HEK293 (cell line): ENCODE data around the gene COMMD10.

Experiments used
- CTCF ChIA-PET: fragments of 350-600 bp; formaldehyde crosslinking; extraction: SDS; loops from one replicate; lab custom pipeline; 2021; ENCODE audit warnings: antibody characterized with exemption; lab: Yijun Ruan, JAX
- POLR2A ChIA-PET: fragments of 300-600 bp; formaldehyde crosslinking; extraction: SDS; loops from one replicate; lab custom pipeline; 2020; ENCODE audit warnings: antibody characterized with exemption, inconsistent platforms; lab: Yijun Ruan, JAX
- H3K27ac ChIP-seq: fragments of 200-500 bp; sonication (Bioruptor generic); 2 replicates; pipeline ENCODE4 v1.5.1; 2014; ENCODE audit warnings: low read depth, low read length, control low read depth, inconsistent platforms; ENCODE audit errors: extremely low read depth
- H3K36me3 ChIP-seq, 2 experiments: fragments of 200-500 bp in 1 of 2; sonication (Bioruptor generic) in 1 of 2; 1 replicate in 1 of 2; 2 replicates in 1 of 2; pipeline ENCODE4 v1.5.1; 2014 to 2017; ENCODE audit warnings: inconsistent platforms in 2 of 2, low read length in 2 of 2; ENCODE audit not compliant: control insufficient read depth in 2 of 2, insufficient read depth in 1 of 2
- H3K4me1 ChIP-seq: fragments of 200-500 bp; sonication (Bioruptor generic); 2 replicates; pipeline ENCODE4 v1.5.1; 2014; ENCODE audit warnings: mild to moderate bottlenecking, low read length, inconsistent platforms; ENCODE audit not compliant: control insufficient read depth, insufficient read depth
- H3K4me3 ChIP-seq: 2 replicates; pipeline ENCODE4 v1.5.1; 2011; ENCODE audit warnings: low read depth, mild to moderate bottlenecking, control low read depth, low read length, moderate library complexity
- H3K9me3 ChIP-seq: fragments of 200-500 bp; sonication (Bioruptor generic); 2 replicates; pipeline ENCODE4 v1.5.1; 2014; ENCODE audit warnings: low read depth, low read length, inconsistent platforms; ENCODE audit not compliant: control insufficient read depth, insufficient read depth
- ZFP3 ChIP-seq: fragments of 450-650 bp; formaldehyde crosslinking; IDR thresholded peaks from 2 replicates; pipeline ENCODE4 v1.5.1; 2016; ENCODE audit warnings: low read depth, missing biosample characterization, missing genetic modification characterization
- ZFP37 ChIP-seq: fragments of 450-650 bp; formaldehyde crosslinking; IDR thresholded peaks from 2 replicates; pipeline ENCODE4 v1.5.1; 2016; ENCODE audit warnings: missing biosample characterization, missing genetic modification characterization
- ZNF292 ChIP-seq: fragments of 450-650 bp; formaldehyde crosslinking; IDR thresholded peaks from 2 replicates; pipeline ENCODE4 v1.5.1; 2016; ENCODE audit warnings: low read depth, missing biosample characterization, missing genetic modification characterization, borderline replicate concordance
- ZNF311 ChIP-seq: fragments of 450-650 bp; formaldehyde crosslinking; IDR thresholded peaks from 2 replicates; pipeline ENCODE4 v1.5.1; 2017; ENCODE audit warnings: missing biosample characterization, missing genetic modification characterization, borderline replicate concordance
- ZNF660 ChIP-seq: fragments of 450-650 bp; IDR thresholded peaks from 2 replicates; pipeline ENCODE4 v1.5.1; 2018; ENCODE audit warnings: missing biosample characterization, mild to moderate bottlenecking, missing genetic modification characterization
- TF ChIP-seq, protein P1 (sequence below): fragments of 450-650 bp; formaldehyde crosslinking; IDR thresholded peaks from 2 replicates; pipeline ENCODE4 v1.5.1; 2017; ENCODE audit warnings: missing biosample characterization, missing genetic modification characterization
- TF ChIP-seq, protein P2 (sequence below): fragments of 450-650 bp; formaldehyde crosslinking; IDR thresholded peaks from 2 replicates; pipeline ENCODE4 v1.5.1; 2016; ENCODE audit warnings: missing biosample characterization, missing genetic modification characterization
- TF ChIP-seq, protein P3 (sequence below): fragments of 450-650 bp; formaldehyde crosslinking; IDR thresholded peaks from 2 replicates; pipeline ENCODE4 v1.5.1; 2016; ENCODE audit warnings: missing biosample characterization, missing genetic modification characterization, borderline replicate concordance
- TF ChIP-seq, protein P4 (sequence below): fragments of 450-650 bp; formaldehyde crosslinking; conservative IDR thresholded peaks from 2 replicates; pipeline ENCODE4 v1.5.1; 2016; ENCODE audit warnings: low read depth, missing biosample characterization, missing genetic modification characterization
- TF ChIP-seq, protein P5 (sequence below): fragments of 450-650 bp; formaldehyde crosslinking; IDR thresholded peaks from 2 replicates; pipeline ENCODE4 v1.5.1; 2016; ENCODE audit warnings: missing biosample characterization, missing genetic modification characterization, low read depth
- TF ChIP-seq, protein P6 (sequence below): fragments of 450-650 bp; formaldehyde crosslinking; IDR thresholded peaks from 2 replicates; pipeline ENCODE4 v1.5.1; 2016; ENCODE audit warnings: missing biosample characterization, missing genetic modification characterization

The COMMD10 gene

DNA sequence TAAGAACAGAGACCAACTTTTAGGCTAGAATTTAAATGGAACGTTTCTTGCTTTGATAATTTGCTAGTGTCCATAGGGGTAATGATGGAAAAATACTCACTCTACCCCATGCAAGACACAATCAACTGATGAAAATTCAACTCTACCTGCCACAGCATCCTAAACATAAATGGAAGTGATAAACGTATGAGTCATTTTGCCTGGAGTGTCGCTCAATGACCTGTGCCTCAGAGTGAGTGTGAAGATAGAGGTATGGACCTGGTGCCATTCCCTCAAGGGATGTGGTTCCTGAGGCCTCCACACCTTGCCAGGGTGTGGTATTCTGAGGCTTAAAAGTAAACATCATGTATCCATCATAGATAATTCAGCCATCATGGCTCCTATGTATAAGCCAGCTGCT, 38.6 kb upstream of the COMMD10 start:
- Histone ChIP-seq H3K27ac (no peak overlapping the region), H3K4me1 (peaks cover 3% of the 10 kb centered on the region; the same call in 1 of the 2 replicates), H3K4me3 (no peak overlapping the region), H3K36me3 (no peaks in the 10 kb centered on the region), H3K9me3 (no peaks in the 10 kb centered on the region)
- TF ChIP-seq, protein P1, sequence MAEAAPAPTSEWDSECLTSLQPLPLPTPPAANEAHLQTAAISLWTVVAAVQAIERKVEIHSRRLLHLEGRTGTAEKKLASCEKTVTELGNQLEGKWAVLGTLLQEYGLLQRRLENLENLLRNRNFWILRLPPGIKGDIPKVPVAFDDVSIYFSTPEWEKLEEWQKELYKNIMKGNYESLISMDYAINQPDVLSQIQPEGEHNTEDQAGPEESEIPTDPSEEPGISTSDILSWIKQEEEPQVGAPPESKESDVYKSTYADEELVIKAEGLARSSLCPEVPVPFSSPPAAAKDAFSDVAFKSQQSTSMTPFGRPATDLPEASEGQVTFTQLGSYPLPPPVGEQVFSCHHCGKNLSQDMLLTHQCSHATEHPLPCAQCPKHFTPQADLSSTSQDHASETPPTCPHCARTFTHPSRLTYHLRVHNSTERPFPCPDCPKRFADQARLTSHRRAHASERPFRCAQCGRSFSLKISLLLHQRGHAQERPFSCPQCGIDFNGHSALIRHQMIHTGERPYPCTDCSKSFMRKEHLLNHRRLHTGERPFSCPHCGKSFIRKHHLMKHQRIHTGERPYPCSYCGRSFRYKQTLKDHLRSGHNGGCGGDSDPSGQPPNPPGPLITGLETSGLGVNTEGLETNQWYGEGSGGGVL (tag by site-specific recombination) = no peak
- TF ChIP-seq, protein P2, sequence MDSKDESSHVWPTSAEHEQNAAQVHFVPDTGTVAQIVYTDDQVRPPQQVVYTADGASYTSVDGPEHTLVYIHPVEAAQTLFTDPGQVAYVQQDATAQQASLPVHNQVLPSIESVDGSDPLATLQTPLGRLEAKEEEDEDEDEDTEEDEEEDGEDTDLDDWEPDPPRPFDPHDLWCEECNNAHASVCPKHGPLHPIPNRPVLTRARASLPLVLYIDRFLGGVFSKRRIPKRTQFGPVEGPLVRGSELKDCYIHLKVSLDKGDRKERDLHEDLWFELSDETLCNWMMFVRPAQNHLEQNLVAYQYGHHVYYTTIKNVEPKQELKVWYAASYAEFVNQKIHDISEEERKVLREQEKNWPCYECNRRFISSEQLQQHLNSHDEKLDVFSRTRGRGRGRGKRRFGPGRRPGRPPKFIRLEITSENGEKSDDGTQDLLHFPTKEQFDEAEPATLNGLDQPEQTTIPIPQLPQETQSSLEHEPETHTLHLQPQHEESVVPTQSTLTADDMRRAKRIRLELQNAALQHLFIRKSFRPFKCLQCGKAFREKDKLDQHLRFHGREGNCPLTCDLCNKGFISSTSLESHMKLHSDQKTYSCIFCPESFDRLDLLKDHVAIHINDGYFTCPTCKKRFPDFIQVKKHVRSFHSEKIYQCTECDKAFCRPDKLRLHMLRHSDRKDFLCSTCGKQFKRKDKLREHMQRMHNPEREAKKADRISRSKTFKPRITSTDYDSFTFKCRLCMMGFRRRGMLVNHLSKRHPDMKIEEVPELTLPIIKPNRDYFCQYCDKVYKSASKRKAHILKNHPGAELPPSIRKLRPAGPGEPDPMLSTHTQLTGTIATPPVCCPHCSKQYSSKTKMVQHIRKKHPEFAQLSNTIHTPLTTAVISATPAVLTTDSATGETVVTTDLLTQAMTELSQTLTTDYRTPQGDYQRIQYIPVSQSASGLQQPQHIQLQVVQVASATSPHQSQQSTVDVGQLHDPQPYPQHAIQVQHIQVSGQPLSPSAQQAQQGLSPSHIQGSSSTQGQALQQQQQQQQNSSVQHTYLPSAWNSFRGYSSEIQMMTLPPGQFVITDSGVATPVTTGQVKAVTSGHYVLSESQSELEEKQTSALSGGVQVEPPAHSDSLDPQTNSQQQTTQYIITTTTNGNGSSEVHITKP (tag by site-specific recombination) = no peak
- TF ChIP-seq, protein P3, sequence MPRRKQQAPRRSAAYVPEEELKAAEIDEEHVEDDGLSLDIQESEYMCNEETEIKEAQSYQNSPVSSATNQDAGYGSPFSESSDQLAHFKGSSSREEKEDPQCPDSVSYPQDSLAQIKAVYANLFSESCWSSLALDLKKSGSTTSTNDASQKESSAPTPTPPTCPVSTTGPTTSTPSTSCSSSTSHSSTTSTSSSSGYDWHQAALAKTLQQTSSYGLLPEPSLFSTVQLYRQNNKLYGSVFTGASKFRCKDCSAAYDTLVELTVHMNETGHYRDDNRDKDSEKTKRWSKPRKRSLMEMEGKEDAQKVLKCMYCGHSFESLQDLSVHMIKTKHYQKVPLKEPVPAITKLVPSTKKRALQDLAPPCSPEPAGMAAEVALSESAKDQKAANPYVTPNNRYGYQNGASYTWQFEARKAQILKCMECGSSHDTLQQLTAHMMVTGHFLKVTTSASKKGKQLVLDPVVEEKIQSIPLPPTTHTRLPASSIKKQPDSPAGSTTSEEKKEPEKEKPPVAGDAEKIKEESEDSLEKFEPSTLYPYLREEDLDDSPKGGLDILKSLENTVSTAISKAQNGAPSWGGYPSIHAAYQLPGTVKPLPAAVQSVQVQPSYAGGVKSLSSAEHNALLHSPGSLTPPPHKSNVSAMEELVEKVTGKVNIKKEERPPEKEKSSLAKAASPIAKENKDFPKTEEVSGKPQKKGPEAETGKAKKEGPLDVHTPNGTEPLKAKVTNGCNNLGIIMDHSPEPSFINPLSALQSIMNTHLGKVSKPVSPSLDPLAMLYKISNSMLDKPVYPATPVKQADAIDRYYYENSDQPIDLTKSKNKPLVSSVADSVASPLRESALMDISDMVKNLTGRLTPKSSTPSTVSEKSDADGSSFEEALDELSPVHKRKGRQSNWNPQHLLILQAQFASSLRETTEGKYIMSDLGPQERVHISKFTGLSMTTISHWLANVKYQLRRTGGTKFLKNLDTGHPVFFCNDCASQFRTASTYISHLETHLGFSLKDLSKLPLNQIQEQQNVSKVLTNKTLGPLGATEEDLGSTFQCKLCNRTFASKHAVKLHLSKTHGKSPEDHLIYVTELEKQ (tag by site-specific recombination) = no peak
- TF ChIP-seq ZFP3 (no peak), ZFP37 (tag by site-specific recombination) (no peak)
- ChIA-PET POLR2A (no interaction called here), CTCF (no interaction called here)

DNA sequence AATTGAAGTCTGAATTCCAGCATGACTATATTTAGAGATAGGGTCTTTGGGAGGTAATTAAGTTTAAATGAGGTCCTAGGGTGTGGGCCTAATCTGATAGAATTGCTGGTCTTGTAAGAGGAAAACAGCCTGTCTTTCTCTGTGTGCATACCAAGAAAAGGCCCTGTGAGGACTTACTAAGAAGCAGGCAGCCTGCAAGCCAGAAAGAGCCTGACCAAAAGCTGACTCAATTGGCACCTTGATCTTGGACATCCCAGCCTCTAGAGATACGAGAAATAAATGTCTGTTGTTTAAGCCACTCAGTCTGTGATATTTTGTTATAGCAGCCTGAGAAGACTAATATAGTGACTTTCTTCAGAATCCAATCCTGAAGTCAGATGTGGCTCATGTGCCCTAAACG, 38.0 kb upstream of the COMMD10 start:
- Histone ChIP-seq H3K4me1 (peaks cover 3% of the 10 kb centered on the region; the same call in 1 of the 2 replicates), H3K4me3 (no peak overlapping the region), H3K27ac (no peak overlapping the region), H3K36me3 (no peaks in the 10 kb centered on the region), H3K9me3 (no peaks in the 10 kb centered on the region)
- ChIA-PET CTCF (no interaction called here), POLR2A (no interaction called here)
- TF ChIP-seq ZNF292 (tag by site-specific recombination) = no peak
- TF ChIP-seq, protein P4, sequence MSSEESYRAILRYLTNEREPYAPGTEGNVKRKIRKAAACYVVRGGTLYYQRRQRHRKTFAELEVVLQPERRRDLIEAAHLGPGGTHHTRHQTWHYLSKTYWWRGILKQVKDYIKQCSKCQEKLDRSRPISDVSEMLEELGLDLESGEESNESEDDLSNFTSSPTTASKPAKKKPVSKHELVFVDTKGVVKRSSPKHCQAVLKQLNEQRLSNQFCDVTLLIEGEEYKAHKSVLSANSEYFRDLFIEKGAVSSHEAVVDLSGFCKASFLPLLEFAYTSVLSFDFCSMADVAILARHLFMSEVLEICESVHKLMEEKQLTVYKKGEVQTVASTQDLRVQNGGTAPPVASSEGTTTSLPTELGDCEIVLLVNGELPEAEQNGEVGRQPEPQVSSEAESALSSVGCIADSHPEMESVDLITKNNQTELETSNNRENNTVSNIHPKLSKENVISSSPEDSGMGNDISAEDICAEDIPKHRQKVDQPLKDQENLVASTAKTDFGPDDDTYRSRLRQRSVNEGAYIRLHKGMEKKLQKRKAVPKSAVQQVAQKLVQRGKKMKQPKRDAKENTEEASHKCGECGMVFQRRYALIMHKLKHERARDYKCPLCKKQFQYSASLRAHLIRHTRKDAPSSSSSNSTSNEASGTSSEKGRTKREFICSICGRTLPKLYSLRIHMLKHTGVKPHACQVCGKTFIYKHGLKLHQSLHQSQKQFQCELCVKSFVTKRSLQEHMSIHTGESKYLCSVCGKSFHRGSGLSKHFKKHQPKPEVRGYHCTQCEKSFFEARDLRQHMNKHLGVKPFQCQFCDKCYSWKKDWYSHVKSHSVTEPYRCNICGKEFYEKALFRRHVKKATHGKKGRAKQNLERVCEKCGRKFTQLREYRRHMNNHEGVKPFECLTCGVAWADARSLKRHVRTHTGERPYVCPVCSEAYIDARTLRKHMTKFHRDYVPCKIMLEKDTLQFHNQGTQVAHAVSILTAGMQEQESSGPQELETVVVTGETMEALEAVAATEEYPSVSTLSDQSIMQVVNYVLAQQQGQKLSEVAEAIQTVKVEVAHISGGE (tag by site-specific recombination) = no peak
- no peak for TF ChIP-seq ZNF311 (tag by site-specific recombination)
- TF ChIP-seq, protein P5, sequence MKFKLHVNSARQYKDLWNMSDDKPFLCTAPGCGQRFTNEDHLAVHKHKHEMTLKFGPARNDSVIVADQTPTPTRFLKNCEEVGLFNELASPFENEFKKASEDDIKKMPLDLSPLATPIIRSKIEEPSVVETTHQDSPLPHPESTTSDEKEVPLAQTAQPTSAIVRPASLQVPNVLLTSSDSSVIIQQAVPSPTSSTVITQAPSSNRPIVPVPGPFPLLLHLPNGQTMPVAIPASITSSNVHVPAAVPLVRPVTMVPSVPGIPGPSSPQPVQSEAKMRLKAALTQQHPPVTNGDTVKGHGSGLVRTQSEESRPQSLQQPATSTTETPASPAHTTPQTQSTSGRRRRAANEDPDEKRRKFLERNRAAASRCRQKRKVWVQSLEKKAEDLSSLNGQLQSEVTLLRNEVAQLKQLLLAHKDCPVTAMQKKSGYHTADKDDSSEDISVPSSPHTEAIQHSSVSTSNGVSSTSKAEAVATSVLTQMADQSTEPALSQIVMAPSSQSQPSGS (tag by site-specific recombination) = no peak
- TF ChIP-seq, protein P6, sequence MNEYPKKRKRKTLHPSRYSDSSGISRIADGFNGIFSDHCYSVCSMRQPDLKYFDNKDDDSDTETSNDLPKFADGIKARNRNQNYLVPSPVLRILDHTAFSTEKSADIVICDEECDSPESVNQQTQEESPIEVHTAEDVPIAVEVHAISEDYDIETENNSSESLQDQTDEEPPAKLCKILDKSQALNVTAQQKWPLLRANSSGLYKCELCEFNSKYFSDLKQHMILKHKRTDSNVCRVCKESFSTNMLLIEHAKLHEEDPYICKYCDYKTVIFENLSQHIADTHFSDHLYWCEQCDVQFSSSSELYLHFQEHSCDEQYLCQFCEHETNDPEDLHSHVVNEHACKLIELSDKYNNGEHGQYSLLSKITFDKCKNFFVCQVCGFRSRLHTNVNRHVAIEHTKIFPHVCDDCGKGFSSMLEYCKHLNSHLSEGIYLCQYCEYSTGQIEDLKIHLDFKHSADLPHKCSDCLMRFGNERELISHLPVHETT (tag by site-specific recombination) = no peak
- TF ChIP-seq ZNF660 = no peak
